ENCODE results near the gene ALPL. TPM values are rescaled to one million over a fixed set of nuclear protein-coding genes. Genes with fewer than 3 reads are reported as not detected.

The ALPL gene
- total RNA-seq, 1 experiment from 2014 or later, result not detected

DNA sequence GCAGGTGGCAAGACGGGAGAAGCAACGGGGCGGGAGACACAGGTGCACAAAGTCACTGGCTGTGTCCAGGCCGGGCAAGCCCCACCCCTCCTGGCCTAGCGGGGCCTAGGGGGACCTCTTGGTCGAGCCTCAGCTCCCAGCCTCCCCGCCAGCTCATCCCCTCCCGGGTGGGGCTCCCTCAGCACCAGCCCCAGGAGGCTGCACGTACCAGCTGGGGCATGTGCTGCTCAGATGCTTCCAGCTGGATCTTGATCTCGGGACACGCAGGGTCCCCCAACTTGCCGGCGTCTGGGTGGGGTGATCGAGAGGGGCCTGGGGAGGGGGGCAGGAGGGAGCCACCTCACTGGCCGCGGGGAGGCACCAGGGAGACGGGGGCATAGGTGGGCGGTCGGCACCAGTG is 88.5 kb downstream of the ALPL start:
- TF ChIP-seq EZH2 (IDR thresholded peaks at IDR 0.05; ENCODE audit: low read depth), result no peak
- TF ChIP-seq, protein P1, sequence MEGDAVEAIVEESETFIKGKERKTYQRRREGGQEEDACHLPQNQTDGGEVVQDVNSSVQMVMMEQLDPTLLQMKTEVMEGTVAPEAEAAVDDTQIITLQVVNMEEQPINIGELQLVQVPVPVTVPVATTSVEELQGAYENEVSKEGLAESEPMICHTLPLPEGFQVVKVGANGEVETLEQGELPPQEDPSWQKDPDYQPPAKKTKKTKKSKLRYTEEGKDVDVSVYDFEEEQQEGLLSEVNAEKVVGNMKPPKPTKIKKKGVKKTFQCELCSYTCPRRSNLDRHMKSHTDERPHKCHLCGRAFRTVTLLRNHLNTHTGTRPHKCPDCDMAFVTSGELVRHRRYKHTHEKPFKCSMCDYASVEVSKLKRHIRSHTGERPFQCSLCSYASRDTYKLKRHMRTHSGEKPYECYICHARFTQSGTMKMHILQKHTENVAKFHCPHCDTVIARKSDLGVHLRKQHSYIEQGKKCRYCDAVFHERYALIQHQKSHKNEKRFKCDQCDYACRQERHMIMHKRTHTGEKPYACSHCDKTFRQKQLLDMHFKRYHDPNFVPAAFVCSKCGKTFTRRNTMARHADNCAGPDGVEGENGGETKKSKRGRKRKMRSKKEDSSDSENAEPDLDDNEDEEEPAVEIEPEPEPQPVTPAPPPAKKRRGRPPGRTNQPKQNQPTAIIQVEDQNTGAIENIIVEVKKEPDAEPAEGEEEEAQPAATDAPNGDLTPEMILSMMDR (conservative IDR thresholded peaks at IDR 0.05), result no peak

DNA sequence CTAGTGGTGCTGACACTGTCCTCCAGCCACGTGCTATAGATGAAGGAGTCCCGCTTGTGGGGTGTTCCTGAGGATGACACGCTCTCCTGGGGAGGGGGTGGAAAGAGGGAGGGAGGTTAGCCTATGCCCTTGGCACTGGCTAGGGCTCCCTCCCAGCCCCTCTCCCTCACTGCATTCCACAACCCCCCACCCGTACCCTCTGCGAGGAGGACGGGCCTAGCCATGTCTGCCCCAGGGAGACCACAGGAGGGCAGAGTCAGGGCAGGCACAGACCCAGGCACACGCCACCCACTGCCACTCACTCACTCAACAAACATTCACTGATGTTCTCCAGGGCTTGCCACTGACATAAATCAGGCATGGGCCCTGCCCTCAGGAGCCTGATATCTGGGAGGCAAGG is 89.2 kb downstream of the ALPL start:
- CTCF ChIA-PET, result no interaction called here
- Histone ChIP-seq H3K4me1 (replicated peaks; ENCODE audit: insufficient read depth) (peaks cover 11% of the 10 kb centered on the region; the same call in 1 of the 2 replicates), H3K27ac (no peak overlapping the region), H3K79me2 (ENCODE audit: low read depth) (no peaks in the 10 kb centered on the region), H3K9me3 (ENCODE audit: insufficient read depth, low read depth) (no peaks in the 10 kb centered on the region), H3K4me2 (no peak overlapping the region), H3K4me3 (no peak overlapping the region), H3K9me2 (ENCODE audit: insufficient read depth) (no peaks in the 10 kb centered on the region), H3F3A (ENCODE audit: insufficient read depth, low read depth) (no peaks in the 10 kb centered on the region), H3K36me3 (ENCODE audit: low read depth) (no peaks in the 10 kb centered on the region), H3K27me3 (ENCODE audit: insufficient read depth, low read depth) (no peaks in the 10 kb centered on the region), H2AFZ (no peak overlapping the region), H4K20me1 (ENCODE audit: insufficient read depth) (no peaks in the 10 kb centered on the region)
- no TSS peak for BruUV-seq (replicated peaks)
- TF ChIP-seq, protein P1 (conservative IDR thresholded peaks at IDR 0.05), result no peak
- no peak for TF ChIP-seq EZH2 (IDR thresholded peaks at IDR 0.05; ENCODE audit: low read depth)
- no peak for DNase-seq
- POLR2A ChIA-PET (ENCODE audit: unreplicated experiment), result no interaction called here
- intact Hi-C loops (cut with micrococcal nuclease; ENCODE audit: unreplicated experiment), result no loop called here

More for the DNA sequence above, 88.5 kb downstream of the ALPL start:
- peaks cover 11% of the 10 kb centered on the region; the same call in 1 of the 2 replicates for H3K4me1 ChIP-seq (replicated peaks; ENCODE audit: insufficient read depth)
- intact Hi-C loops (cut with micrococcal nuclease; ENCODE audit: unreplicated experiment), result no loop called here
- no peak overlapping the region for H2AFZ ChIP-seq
- H3K4me2 ChIP-seq, result no peak overlapping the region
- ChIA-PET CTCF (no interaction called here), POLR2A (ENCODE audit: unreplicated experiment) (no interaction called here)
- no peak overlapping the region for H3K4me3 ChIP-seq
- H3K27me3 ChIP-seq (ENCODE audit: insufficient read depth, low read depth), result no peaks in the 10 kb centered on the region
- H3F3A ChIP-seq (ENCODE audit: insufficient read depth, low read depth), result no peaks in the 10 kb centered on the region
- DNase-seq, result no peak
- no peaks in the 10 kb centered on the region for H3K9me3 ChIP-seq (ENCODE audit: insufficient read depth, low read depth)
- no peaks in the 10 kb centered on the region for H3K9me2 ChIP-seq (ENCODE audit: insufficient read depth)
- no peaks in the 10 kb centered on the region for H4K20me1 ChIP-seq (ENCODE audit: insufficient read depth)
- no TSS peak for BruUV-seq (replicated peaks)
- H3K27ac ChIP-seq, result no peak overlapping the region
- H3K79me2 ChIP-seq (ENCODE audit: low read depth), result no peaks in the 10 kb centered on the region
- H3K36me3 ChIP-seq (ENCODE audit: low read depth), result no peaks in the 10 kb centered on the region

DNA sequence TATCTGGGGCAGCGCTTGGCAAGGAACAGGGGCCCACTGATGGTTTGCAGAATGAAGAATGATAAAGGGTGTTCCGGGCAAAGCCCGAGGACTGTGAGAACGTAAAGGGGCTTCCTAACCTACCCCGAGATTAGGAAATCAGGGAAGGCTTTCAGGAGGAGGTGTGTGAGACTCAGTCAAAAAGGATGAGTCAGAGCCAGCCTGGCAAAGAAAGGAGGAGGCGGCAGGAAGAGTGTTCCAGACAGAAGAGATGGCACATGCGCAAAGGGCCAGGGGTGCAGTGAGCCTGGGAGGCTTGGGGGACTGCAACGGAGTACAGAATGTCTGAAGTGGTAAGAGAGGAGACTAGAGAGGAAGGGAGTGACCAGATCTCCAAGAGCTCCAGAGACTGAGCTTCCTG is 89.7 kb downstream of the ALPL start:
- H3K27ac ChIP-seq, result no peak overlapping the region
- H3K9me2 ChIP-seq (ENCODE audit: insufficient read depth), result no peaks in the 10 kb centered on the region
- no peaks in the 10 kb centered on the region for H3K79me2 ChIP-seq (ENCODE audit: low read depth)
- POLR2A ChIA-PET (ENCODE audit: unreplicated experiment), result no interaction called here
- no peaks in the 10 kb centered on the region for H4K20me1 ChIP-seq (ENCODE audit: insufficient read depth)
- no peaks in the 10 kb centered on the region for H3K36me3 ChIP-seq (ENCODE audit: low read depth)
- no peaks in the 10 kb centered on the region for H3K27me3 ChIP-seq (ENCODE audit: insufficient read depth, low read depth)
- no peak overlapping the region for H3K4me3 ChIP-seq
- no peaks in the 10 kb centered on the region for H3K9me3 ChIP-seq (ENCODE audit: insufficient read depth, low read depth)
- CTCF ChIA-PET, result no interaction called here
- no TSS peak for BruUV-seq (replicated peaks)
- peaks cover 11% of the 10 kb centered on the region; the same call in 1 of the 2 replicates for H3K4me1 ChIP-seq (replicated peaks; ENCODE audit: insufficient read depth)
- DNase-seq, result no peak
- no peak for TF ChIP-seq EZH2 (IDR thresholded peaks at IDR 0.05; ENCODE audit: low read depth)
- TF ChIP-seq, protein P1 (conservative IDR thresholded peaks at IDR 0.05), result no peak
- intact Hi-C loops (cut with micrococcal nuclease; ENCODE audit: unreplicated experiment), result no loop called here
- no peaks in the 10 kb centered on the region for H3F3A ChIP-seq (ENCODE audit: insufficient read depth, low read depth)
- H3K4me2 ChIP-seq, result no peak overlapping the region
- no peak overlapping the region for H2AFZ ChIP-seq
